GM12878 (cell line): ENCODE measurements around the gene ZNF391. TPM values are rescaled to one million over a fixed set of nuclear protein-coding genes. Genes with fewer than 3 reads are reported as not detected.

Experiments
- ATAC-seq: fragments of 200-7000 bp; cut with Tn5 transposase; 3 replicates; pipeline ENCODE4 v1.9.1; 2020; ENCODE audit warnings: mild to moderate bottlenecking, moderate library complexity
- BruUV-seq: library from RNA; stranded (reverse); fragments of 400-500 nt; replicated peaks from 2 replicates; lab custom pipeline; 2021; lab: Mats Ljungman, UMichigan
- CTCF ChIA-PET: fragments of 300-600 bp; sonication (Branson Sonifier 250); formaldehyde crosslinking; extraction: SDS; loops from one replicate; lab custom pipeline; 2021; ENCODE audit warnings: inconsistent platforms; lab: Yijun Ruan, JAX
- POLR2A ChIA-PET: fragments of 350-600 bp; formaldehyde crosslinking; extraction: SDS; loops from one replicate; lab custom pipeline; 2021; ENCODE audit warnings: inconsistent platforms; lab: Charles Lee
- RAD21 ChIA-PET: fragments of 300-600 bp; sonication (Branson Sonifier 250); formaldehyde crosslinking; loops from one replicate; lab custom pipeline; 2023; ENCODE audit warnings: antibody characterized with exemption; ENCODE audit not compliant: unreplicated experiment; lab: Charles Lee
- SMC1A ChIA-PET: fragments of 300-600 bp; sonication (Branson Sonifier 250); formaldehyde crosslinking; loops from one replicate; lab custom pipeline; 2023; ENCODE audit not compliant: unreplicated experiment, uncharacterized antibody; lab: Charles Lee
- DNase-seq: peaks from one replicate; pipeline ENCODE4 v3.0.0-alpha.2; 2011; ENCODE audit warnings: low read depth, low spot score
- FAIRE-seq: peaks from 3 replicates; lab custom pipeline; 2011; peaks lifted over from hg19 to GRCh38; lab: Jason Lieb, UNC
- H2AFZ ChIP-seq: 2 replicates; pipeline ENCODE4 v1.6.0; 2011; ENCODE audit warnings: low read depth, low read length, control low read depth; ENCODE audit not compliant: control insufficient read depth
- H3K27ac ChIP-seq: 2 replicates; pipeline ENCODE4 v1.5.1; 2011; ENCODE audit warnings: control low read depth; ENCODE audit not compliant: control insufficient read depth, insufficient read depth
- H3K27me3 ChIP-seq, 2 experiments: replicated peaks in 1 of 2; 2 replicates each; pipeline versions ENCODE4 v1.6.0 to v1.6.1; 2011; ENCODE audit warnings: low read length in 1 of 2; ENCODE audit not compliant: control insufficient read depth in 2 of 2, insufficient read depth in 2 of 2
- H3K36me3 ChIP-seq, 2 experiments: 2 replicates each; pipeline ENCODE4 v1.5.1; 2011; ENCODE audit warnings: low read length in 1 of 2; ENCODE audit not compliant: control insufficient read depth in 2 of 2, insufficient read depth in 2 of 2
- H3K4me1 ChIP-seq: 2 replicates; pipeline ENCODE4 v1.6.1; 2011; ENCODE audit warnings: mild to moderate bottlenecking, low read length, moderate library complexity, mixed read lengths; ENCODE audit not compliant: control insufficient read depth, insufficient read depth
- H3K4me2 ChIP-seq: 2 replicates; pipeline ENCODE4 v1.6.0; 2011; ENCODE audit warnings: control low read depth; ENCODE audit not compliant: control insufficient read depth, insufficient read depth
- H3K4me3 ChIP-seq: fragments of 200-600 bp; sonication (generic); 2 replicates; pipeline ENCODE4 v1.5.1; 2016
- H3K79me2 ChIP-seq: 2 replicates; pipeline ENCODE4 v1.6.0; 2011; ENCODE audit warnings: low read length; ENCODE audit not compliant: control insufficient read depth, insufficient read depth
- H3K9ac ChIP-seq: 2 replicates; pipeline ENCODE4 v1.8.0; 2011; ENCODE audit warnings: low read length, control low read depth, mixed read lengths; ENCODE audit not compliant: control insufficient read depth, insufficient read depth
- H3K9me3 ChIP-seq: replicated peaks from 3 replicates; pipeline ENCODE4 v1.5.1; 2011; ENCODE audit warnings: mild to moderate bottlenecking, low read length; ENCODE audit not compliant: control insufficient read depth, insufficient read depth
- H4K20me1 ChIP-seq: 2 replicates; pipeline ENCODE4 v1.6.0; 2011; ENCODE audit not compliant: control insufficient read depth, insufficient read depth
- HDGF ChIP-seq: fragments of 450-650 bp; IDR thresholded peaks from 2 replicates; pipeline ENCODE4 v1.6.1; 2016; ENCODE audit warnings: antibody characterized with exemption
- JUNB ChIP-seq: IDR thresholded peaks from 2 replicates; pipeline ENCODE4 v1.6.1; 2016; ENCODE audit warnings: antibody characterized with exemption, mild to moderate bottlenecking
- SP1 ChIP-seq: IDR thresholded peaks from one replicate; pipeline ENCODE4 v1.6.1; 2011; ENCODE audit warnings: low read depth, low read length
- STAT3 ChIP-seq: IDR thresholded peaks from 2 replicates; pipeline ENCODE4 v1.6.1; 2011; ENCODE audit warnings: low read depth, low read length, improper control_type of control experiment
- ZZZ3 ChIP-seq: IDR thresholded peaks from 2 replicates; pipeline ENCODE4 v1.6.1; 2011; ENCODE audit warnings: low read depth; ENCODE audit not compliant: control insufficient read depth, insufficient read length
- WGBS: methylation state at CpG from one replicate; pipeline ENCODE4 v1.1.6; 2016; ENCODE audit warnings: low lambda C conversion rate; ENCODE audit not compliant: insufficient replicate concordance, insufficient coverage; ENCODE audit errors: missing lambda C conversion rate; 5-methylcytosine and 5-hydroxymethylcytosine counted together
- in situ Hi-C: fragments of 300-500 bp; cut with MboI; formaldehyde crosslinking; loops from 9 replicates; pipeline ENCODE4 v1.14.3; 2018; ENCODE audit warnings: mixed read lengths
- intact Hi-C: fragments of 100-400 bp; cut with micrococcal nuclease; formaldehyde crosslinking; loops from one replicate; pipeline ENCODE4 v1.14.2; 2022; ENCODE audit not compliant: unreplicated experiment
- polyA plus RNA-seq, 11 experiments: library from polyadenylated mRNA; depleted of rRNA in 4 of 11; unstranded in 6 of 11; stranded (reverse) in 5 of 11; fragments of >200 nt; fragmentation: Nextera tagmentation in 4 of 11; fragmentation: Illumina TruSeq in 1 of 11; extraction: Ambion mirVana in 4 of 11; extraction: Trizol in 1 of 11; gene quantifications; 1 replicate in 1 of 11; 2 replicates in 10 of 11; pipeline versions ENCODE4 v1.2.1 to v1.2.3, GENCODE V29; 2011 to 2016; ENCODE audit warnings: inconsistent platforms in 2 of 11, missing spikeins in 2 of 11, low read depth in 1 of 11
- total RNA-seq, 4 experiments: library from RNA; depleted of rRNA in 3 of 4; stranded (reverse); fragments of >200 nt in 3 of 4; fragmentation: Illumina TruSeq in 1 of 4; extraction: Trizol in 1 of 4; gene quantifications; 2 replicates each; pipeline versions ENCODE4 v1.2.1 to v1.2.3, GENCODE V29; 2013 to 2021
- TF ChIP-seq, protein P1 (sequence below): IDR thresholded peaks from 2 replicates; pipeline ENCODE4 v1.6.1; 2012; ENCODE audit warnings: mild to moderate bottlenecking, low read depth, low read length

The ZNF391 gene
- total and polyA plus RNA-seq, 10 of the 15 experiments (the other 5 are each of a cell fraction or from before 2014, with no cell fraction given) = 0.42 to 1.9 (median 1.0) TPM

GRCh38 chr6:27383481-27383880 is 5.1 kb upstream of the ZNF391 start:
- in situ Hi-C loops (loop anchor here (25.0 kb wide), 1 partner anchor 721 kb away; the partner anchor contains the start of gene ZNF322), intact Hi-C loops (no loop called here)
- RAD21 ChIA-PET = no interaction called here
- Histone ChIP-seq H3K27me3 (no peaks in the 10 kb centered on the region), H4K20me1 (no peaks in the 10 kb centered on the region), H3K79me2 (no peaks in the 10 kb centered on the region), H3K4me2 (no peak overlapping the region), H3K9me3 (no peaks in the 10 kb centered on the region; the same call in 2 of the 3 replicates), H3K36me3 (no peaks in the 10 kb centered on the region), H3K4me3 (no peak overlapping the region), H3K9ac (no peak overlapping the region), H3K4me1 (no peaks in the 10 kb centered on the region), H3K27ac (no peak overlapping the region)
- DNase-seq (no peak), FAIRE-seq (no peak), ATAC-seq (no peak)
- WGBS = 0% methylated on average over 1 of the region's 1 CpG
- SMC1A ChIA-PET = interaction anchor here (0.6 kb wide), 1 partner anchor 43 kb away, joined by 3 read pairs; no protein-coding TSS in a partner anchor
- no TSS peak for BruUV-seq
- POLR2A ChIA-PET = no interaction called here
- CTCF ChIA-PET = no interaction called here
- TF ChIP-seq STAT3 (no peak), JUNB (no peak), ZZZ3 (no peak), SP1 (no peak), HDGF (no peak)
- TF ChIP-seq, protein P1, sequence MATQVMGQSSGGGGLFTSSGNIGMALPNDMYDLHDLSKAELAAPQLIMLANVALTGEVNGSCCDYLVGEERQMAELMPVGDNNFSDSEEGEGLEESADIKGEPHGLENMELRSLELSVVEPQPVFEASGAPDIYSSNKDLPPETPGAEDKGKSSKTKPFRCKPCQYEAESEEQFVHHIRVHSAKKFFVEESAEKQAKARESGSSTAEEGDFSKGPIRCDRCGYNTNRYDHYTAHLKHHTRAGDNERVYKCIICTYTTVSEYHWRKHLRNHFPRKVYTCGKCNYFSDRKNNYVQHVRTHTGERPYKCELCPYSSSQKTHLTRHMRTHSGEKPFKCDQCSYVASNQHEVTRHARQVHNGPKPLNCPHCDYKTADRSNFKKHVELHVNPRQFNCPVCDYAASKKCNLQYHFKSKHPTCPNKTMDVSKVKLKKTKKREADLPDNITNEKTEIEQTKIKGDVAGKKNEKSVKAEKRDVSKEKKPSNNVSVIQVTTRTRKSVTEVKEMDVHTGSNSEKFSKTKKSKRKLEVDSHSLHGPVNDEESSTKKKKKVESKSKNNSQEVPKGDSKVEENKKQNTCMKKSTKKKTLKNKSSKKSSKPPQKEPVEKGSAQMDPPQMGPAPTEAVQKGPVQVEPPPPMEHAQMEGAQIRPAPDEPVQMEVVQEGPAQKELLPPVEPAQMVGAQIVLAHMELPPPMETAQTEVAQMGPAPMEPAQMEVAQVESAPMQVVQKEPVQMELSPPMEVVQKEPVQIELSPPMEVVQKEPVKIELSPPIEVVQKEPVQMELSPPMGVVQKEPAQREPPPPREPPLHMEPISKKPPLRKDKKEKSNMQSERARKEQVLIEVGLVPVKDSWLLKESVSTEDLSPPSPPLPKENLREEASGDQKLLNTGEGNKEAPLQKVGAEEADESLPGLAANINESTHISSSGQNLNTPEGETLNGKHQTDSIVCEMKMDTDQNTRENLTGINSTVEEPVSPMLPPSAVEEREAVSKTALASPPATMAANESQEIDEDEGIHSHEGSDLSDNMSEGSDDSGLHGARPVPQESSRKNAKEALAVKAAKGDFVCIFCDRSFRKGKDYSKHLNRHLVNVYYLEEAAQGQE = no peak
- TF ChIP-seq, all 136 proteins: peak for 0
- H2AFZ ChIP-seq = no peak overlapping the region
